Cardiac muscle cell (in vitro differentiated cells and primary cell): ENCODE data around the gene ADNP2. TPM values are rescaled to one million over a fixed set of nuclear protein-coding genes. Genes with fewer than 3 reads are reported as not detected.

Experiments
- DNase-seq, 2 donors: peaks; one replicate each; pipeline versions ENCODE4 v3.0.0 to v3.0.0-alpha.2; 2010 to 2017; ENCODE audit warnings: low read depth in 1 of 2, low spot score in 1 of 2
- H3K27ac ChIP-seq: fragments of 200-600 bp; sonication (generic); 2 replicates; pipeline ENCODE4 v1.5.1; 2016
- H3K27me3 ChIP-seq: fragments of 200-600 bp; sonication (generic); 2 replicates; pipeline ENCODE4 v1.6.0; 2016; ENCODE audit warnings: control low read depth
- H3K36me3 ChIP-seq: fragments of 200-600 bp; sonication (generic); 2 replicates; pipeline ENCODE4 v1.5.1; 2016; ENCODE audit warnings: control low read depth
- H3K4me1 ChIP-seq: fragments of 200-600 bp; sonication (generic); 2 replicates; pipeline ENCODE4 v1.8.1; 2017; ENCODE audit warnings: low read depth, mild to moderate bottlenecking, mixed run types
- H3K4me3 ChIP-seq: fragments of 200-600 bp; sonication (generic); 2 replicates; pipeline ENCODE4 v1.5.1; 2016; ENCODE audit warnings: mild to moderate bottlenecking
- H3K9me3 ChIP-seq: fragments of 200-600 bp; sonication (generic); 2 replicates; pipeline ENCODE4 v1.5.1; 2017; ENCODE audit warnings: low read depth, mild to moderate bottlenecking, control low read depth
- CTCF ChIP-seq: IDR thresholded peaks from 2 replicates; pipeline ENCODE4 v1.5.1; 2012; ENCODE audit warnings: low read depth, mild to moderate bottlenecking, low read length
- polyA plus RNA-seq: library from polyadenylated mRNA; unstranded; fragments of >200 nt; fragmentation: Nextera tagmentation; extraction: Ambion mirVana; gene quantifications from 2 replicates; pipeline ENCODE4 v1.2.1, GENCODE V29; 2016
- total RNA-seq: library from RNA; depleted of rRNA; stranded (reverse); fragments of >200 nt; gene quantifications from 2 replicates; pipeline ENCODE4 v1.2.3, GENCODE V29; 2016

Gene ADNP2
- total and polyA plus RNA-seq, 2 experiments from 2014 or later: 10.5 to 35.8 TPM

- DNase-seq: peak in 1 of 2 donors; percentile 39
- Histone ChIP-seq H3K27ac (no peak overlapping the region), H3K27me3 (no peaks in the 10 kb centered on the region), H3K36me3 (no peaks in the 10 kb centered on the region), H3K4me1 (no peaks in the 10 kb centered on the region), H3K9me3 (no peaks in the 10 kb centered on the region), H3K4me3 (no peak overlapping the region)
- TF ChIP-seq CTCF: no peak
Observed at GRCh38 chr18:80145196-80145804, 36.2 kb downstream of the ADNP2 start.

GRCh38 chr18:80147037-80147417 is 38.0 kb downstream of the ADNP2 start:
- H3K4me3 ChIP-seq: peak overlapping the region; percentile 38
- DNase-seq: peak in 1 of 2 donors; percentile 21
- H3K9me3 ChIP-seq: no peaks in the 10 kb centered on the region
- H3K27ac ChIP-seq: no peak overlapping the region
- no peak for TF ChIP-seq CTCF
- no peaks in the 10 kb centered on the region for H3K4me1 ChIP-seq
- no peaks in the 10 kb centered on the region for H3K36me3 ChIP-seq
- H3K27me3 ChIP-seq: no peaks in the 10 kb centered on the region

GRCh38 chr18:80147418-80148325 is 38.6 kb downstream of the ADNP2 start:
- DNase-seq: peak; percentile 55 to 80
- peak overlapping the region; percentile 38 for H3K4me3 ChIP-seq
- no peak overlapping the region for H3K27ac ChIP-seq
- H3K9me3 ChIP-seq: no peaks in the 10 kb centered on the region
- no peaks in the 10 kb centered on the region for H3K27me3 ChIP-seq
- no peaks in the 10 kb centered on the region for H3K4me1 ChIP-seq
- H3K36me3 ChIP-seq: no peaks in the 10 kb centered on the region
- no peak for TF ChIP-seq CTCF

- H3K9me3 ChIP-seq: no peaks in the 10 kb centered on the region
- no peak for TF ChIP-seq CTCF
- no peaks in the 10 kb centered on the region for H3K27me3 ChIP-seq
- H3K36me3 ChIP-seq: no peaks in the 10 kb centered on the region
- no peak overlapping the region for H3K4me3 ChIP-seq
- DNase-seq: peak in 1 of 2 donors; percentile 23
- no peaks in the 10 kb centered on the region for H3K4me1 ChIP-seq
- H3K27ac ChIP-seq: no peak overlapping the region
Observed at GRCh38 chr18:80148326-80149199, 39.5 kb downstream of the ADNP2 start.

GRCh38 chr18:80149667-80150066 is 40.6 kb downstream of the ADNP2 start:
- no peaks in the 10 kb centered on the region for H3K9me3 ChIP-seq
- H3K27ac ChIP-seq: no peak overlapping the region
- no peak overlapping the region for H3K4me3 ChIP-seq
- H3K27me3 ChIP-seq: no peaks in the 10 kb centered on the region
- no peaks in the 10 kb centered on the region for H3K36me3 ChIP-seq
- no peak for DNase-seq
- TF ChIP-seq CTCF: no peak
- no peaks in the 10 kb centered on the region for H3K4me1 ChIP-seq
